Glomerular endothelial cell (primary cell): ENCODE data around the gene CHAF1A. TPM values are rescaled to one million over a fixed set of nuclear protein-coding genes. Genes with fewer than 3 reads are reported as not detected.

ENCODE experiments used
- DNase-seq: peaks from one replicate; pipeline ENCODE4 v3.0.0-alpha.2; 2011; ENCODE audit warnings: low read depth, low spot score; ENCODE audit errors: extremely low read depth
- total RNA-seq: library from RNA; depleted of rRNA; stranded (reverse); fragments of >200 nt; gene quantifications from 2 replicates; pipeline ENCODE4 v1.2.3, GENCODE V29; 2015

CHAF1A gene
- total RNA-seq, 1 donor from 2014 or later, result 12.5 TPM

- DNase-seq, result no peak
These were observed 50.0 kb downstream of the CHAF1A start for GRCh38 chr19:4452230-4452990.

GRCh38 chr19:4453232-4454179, 51.1 kb downstream of the CHAF1A start:
- no peak for DNase-seq

GRCh38 chr19:4454747-4455718, 52.6 kb downstream of the CHAF1A start:
- DNase-seq, result no peak

- no peak for DNase-seq
These were observed 53.5 kb downstream of the CHAF1A start for GRCh38 chr19:4455719-4456475.

GRCh38 chr19:4456476-4456842, 54.0 kb downstream of the CHAF1A start:
- no peak for DNase-seq

GRCh38 chr19:4456843-4457653, 54.6 kb downstream of the CHAF1A start:
- DNase-seq, result no peak

GRCh38 chr19:4457654-4458395, 55.4 kb downstream of the CHAF1A start, which contains the start of gene UBXN6:
UBXN6 (minus strand) TSS chr19:4457794; CDS start chr19:4457697, 97 bp downstream.
- peak; percentile 64 for DNase-seq

GRCh38 chr19:4464815-4465581, 62.6 kb downstream of the CHAF1A start:
- no peak for DNase-seq

GRCh38 chr19:4467835-4468234, 65.4 kb downstream of the CHAF1A start:
- no peak for DNase-seq

- DNase-seq, result peak; percentile 100
These were observed 69.1 kb downstream of the CHAF1A start for GRCh38 chr19:4471403-4472173.

- DNase-seq, result no peak
These were observed 69.9 kb downstream of the CHAF1A start, which contains the start of gene HDGFL2 for GRCh38 chr19:4472174-4472974. HDGFL2 (plus strand) TSS chr19:4472297; CDS start chr19:4472351, 54 bp downstream.

GRCh38 chr19:4473011-4473762, 70.7 kb downstream of the CHAF1A start:
- no peak for DNase-seq

GRCh38 chr19:4473763-4474513, 71.5 kb downstream of the CHAF1A start:
- DNase-seq, result no peak

GRCh38 chr19:4474514-4475022, 72.1 kb downstream of the CHAF1A start:
- DNase-seq, result no peak
